IPS-11a (cell line): Measurements from ENCODE around the gene CDH4.

ENCODE experiments used
- H3K4me3 ChIP-seq: one replicate; pipeline ENCODE4 v1.5.1; 2013; ENCODE audit warnings: low read depth, low read length, control low read depth

CDH4 gene

GRCh38 chr20:61322151-61322865 lies 70.2 kb downstream of the CDH4 start:
- no peak overlapping the region for H3K4me3 ChIP-seq

GRCh38 chr20:61324906-61325305 lies 72.8 kb downstream of the CDH4 start:
- no peak overlapping the region for H3K4me3 ChIP-seq

- no peak overlapping the region for H3K4me3 ChIP-seq
Measured at GRCh38 chr20:61325718-61326117, 73.7 kb downstream of the CDH4 start.

GRCh38 chr20:61328911-61329558 lies 77.0 kb downstream of the CDH4 start:
- H3K4me3 ChIP-seq: no peak overlapping the region

GRCh38 chr20:61330441-61330840 lies 78.4 kb downstream of the CDH4 start:
- H3K4me3 ChIP-seq: no peak overlapping the region

- no peak overlapping the region for H3K4me3 ChIP-seq
Measured at GRCh38 chr20:61331543-61331942, 79.5 kb downstream of the CDH4 start.

GRCh38 chr20:61332016-61332975 lies 80.2 kb downstream of the CDH4 start:
- H3K4me3 ChIP-seq: no peak overlapping the region

GRCh38 chr20:61333484-61334108 lies 81.5 kb downstream of the CDH4 start:
- no peak overlapping the region for H3K4me3 ChIP-seq

- no peak overlapping the region for H3K4me3 ChIP-seq
Measured at GRCh38 chr20:61340157-61340556, 88.1 kb downstream of the CDH4 start.

- H3K4me3 ChIP-seq: no peak overlapping the region
Measured at GRCh38 chr20:61341605-61342004, 89.5 kb downstream of the CDH4 start.

- H3K4me3 ChIP-seq: no peak overlapping the region
Measured at GRCh38 chr20:61343934-61344333, 91.9 kb downstream of the CDH4 start.

GRCh38 chr20:61345656-61346055 lies 93.6 kb downstream of the CDH4 start:
- no peak overlapping the region for H3K4me3 ChIP-seq

GRCh38 chr20:61346996-61347395 lies 94.9 kb downstream of the CDH4 start:
- no peak overlapping the region for H3K4me3 ChIP-seq

- no peak overlapping the region for H3K4me3 ChIP-seq
Measured at GRCh38 chr20:61347443-61347842, 95.4 kb downstream of the CDH4 start.

- no peak overlapping the region for H3K4me3 ChIP-seq
Measured at GRCh38 chr20:61349447-61350165, 97.5 kb downstream of the CDH4 start.

GRCh38 chr20:61350500-61351250 lies 98.6 kb downstream of the CDH4 start:
- no peak overlapping the region for H3K4me3 ChIP-seq

GRCh38 chr20:61352346-61353260 lies 100.5 kb downstream of the CDH4 start:
- no peak overlapping the region for H3K4me3 ChIP-seq

- no peak overlapping the region for H3K4me3 ChIP-seq
Measured at GRCh38 chr20:61353261-61354000, 101.4 kb downstream of the CDH4 start.
